Measurements from ENCODE around the gene TRMT1. TPM values are rescaled to one million over a fixed set of nuclear protein-coding genes. Genes with fewer than 3 reads are reported as not detected.
"Not testable (repeated sequence)": the region's sequence is repeated elsewhere in the genome, so short reads cannot be mapped to it uniquely, and the experiment has no call there.

Gene TRMT1
- total RNA-seq (ENCODE audit: unreplicated experiment) = 54.2 TPM
- long read RNA-seq, transcript TRMT1-203 (16 exons, 2,263 nt) = minor isoform, 12 of 61 reads
- long read RNA-seq, transcript TRMT1-202 (17 exons, 2,142 nt) = major isoform, 14 of 61 reads
- long read RNA-seq, partial matches to known transcripts = 5 of 61 reads
- long read RNA-seq, other reads (novel, unspliced or antisense) = 27 of 61 reads

GRCh38 chr19:13116282-13117175 lies at the start of gene TRMT1:
Gene TRMT1, minus strand, starts transcription at chr19:13116740. Its CDS starts 341 bp downstream, at chr19:13116399.
- H3K9me3 Mint-ChIP-seq (ENCODE audit: unreplicated experiment) = no peaks in the 10 kb centered on the region
- H3K27me3 Mint-ChIP-seq (ENCODE audit: unreplicated experiment) = peaks cover 12% of the 10 kb centered on the region
- peak within 1 kb of the TSS; percentile 99 for H3K4me3 Mint-ChIP-seq (ENCODE audit: unreplicated experiment)
- peaks cover 32% of the 10 kb centered on the region for H3K4me1 Mint-ChIP-seq (ENCODE audit: unreplicated experiment)
- DNase-seq (ENCODE audit: low spot score) = peak; percentile 86
- peak within 1 kb of the TSS; percentile 92 for H3K27ac Mint-ChIP-seq (ENCODE audit: unreplicated experiment)
- TF ChIP-seq, protein P1, sequence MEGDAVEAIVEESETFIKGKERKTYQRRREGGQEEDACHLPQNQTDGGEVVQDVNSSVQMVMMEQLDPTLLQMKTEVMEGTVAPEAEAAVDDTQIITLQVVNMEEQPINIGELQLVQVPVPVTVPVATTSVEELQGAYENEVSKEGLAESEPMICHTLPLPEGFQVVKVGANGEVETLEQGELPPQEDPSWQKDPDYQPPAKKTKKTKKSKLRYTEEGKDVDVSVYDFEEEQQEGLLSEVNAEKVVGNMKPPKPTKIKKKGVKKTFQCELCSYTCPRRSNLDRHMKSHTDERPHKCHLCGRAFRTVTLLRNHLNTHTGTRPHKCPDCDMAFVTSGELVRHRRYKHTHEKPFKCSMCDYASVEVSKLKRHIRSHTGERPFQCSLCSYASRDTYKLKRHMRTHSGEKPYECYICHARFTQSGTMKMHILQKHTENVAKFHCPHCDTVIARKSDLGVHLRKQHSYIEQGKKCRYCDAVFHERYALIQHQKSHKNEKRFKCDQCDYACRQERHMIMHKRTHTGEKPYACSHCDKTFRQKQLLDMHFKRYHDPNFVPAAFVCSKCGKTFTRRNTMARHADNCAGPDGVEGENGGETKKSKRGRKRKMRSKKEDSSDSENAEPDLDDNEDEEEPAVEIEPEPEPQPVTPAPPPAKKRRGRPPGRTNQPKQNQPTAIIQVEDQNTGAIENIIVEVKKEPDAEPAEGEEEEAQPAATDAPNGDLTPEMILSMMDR (IDR thresholded peaks at IDR 0.05; ENCODE audit: unreplicated experiment) = no peak
- peaks cover 11% of the 10 kb centered on the region for H3K36me3 Mint-ChIP-seq (ENCODE audit: low read depth, unreplicated experiment)

DNA sequence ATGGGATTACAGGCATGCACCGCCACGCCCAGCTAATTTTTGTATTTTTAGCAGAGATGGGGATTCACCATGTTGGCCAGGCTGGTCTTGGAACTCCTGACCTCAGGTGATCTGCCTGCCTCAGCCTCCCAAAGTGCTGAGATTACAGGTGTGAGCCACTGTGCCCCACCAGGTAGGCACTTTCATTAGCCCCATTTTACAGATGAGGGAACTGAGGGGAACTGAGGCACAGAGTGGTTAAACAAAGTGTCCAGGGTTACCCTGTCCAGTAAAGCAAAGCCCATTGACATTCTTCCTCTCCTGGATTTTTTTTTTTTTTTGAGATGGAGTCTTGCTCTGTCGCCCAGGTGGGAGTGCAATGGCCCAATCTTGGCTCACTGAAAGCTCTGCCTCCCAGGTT lies 49.6 kb upstream of the TRMT1 start:
- not testable (repeated sequence) for H3K4me3 Mint-ChIP-seq (ENCODE audit: unreplicated experiment); H3K27me3 Mint-ChIP-seq (ENCODE audit: unreplicated experiment); DNase-seq (ENCODE audit: low spot score); H3K36me3 Mint-ChIP-seq (ENCODE audit: low read depth, unreplicated experiment); H3K9me3 Mint-ChIP-seq (ENCODE audit: unreplicated experiment)
- Mint-ChIP-seq H3K4me1 (ENCODE audit: unreplicated experiment) (peaks cover 35% of the 10 kb centered on the region), H3K27ac (ENCODE audit: unreplicated experiment) (peak overlapping the region; percentile 100)

- no peak for DNase-seq (ENCODE audit: low spot score)
- no peak overlapping the region for H3K4me3 Mint-ChIP-seq (ENCODE audit: unreplicated experiment)
- H3K27ac Mint-ChIP-seq (ENCODE audit: unreplicated experiment) = peak overlapping the region; percentile 100
- TF ChIP-seq, protein P1 (IDR thresholded peaks at IDR 0.05; ENCODE audit: unreplicated experiment) = no peak
- H3K36me3 Mint-ChIP-seq (ENCODE audit: low read depth, unreplicated experiment) = no peaks in the 10 kb centered on the region
- H3K4me1 Mint-ChIP-seq (ENCODE audit: unreplicated experiment) = peaks cover 35% of the 10 kb centered on the region
- peaks cover 9% of the 10 kb centered on the region for H3K27me3 Mint-ChIP-seq (ENCODE audit: unreplicated experiment)
- H3K9me3 Mint-ChIP-seq (ENCODE audit: unreplicated experiment) = no peaks in the 10 kb centered on the region
These were observed 48.8 kb upstream of the TRMT1 start for GRCh38 chr19:13165162-13165997.

DNA sequence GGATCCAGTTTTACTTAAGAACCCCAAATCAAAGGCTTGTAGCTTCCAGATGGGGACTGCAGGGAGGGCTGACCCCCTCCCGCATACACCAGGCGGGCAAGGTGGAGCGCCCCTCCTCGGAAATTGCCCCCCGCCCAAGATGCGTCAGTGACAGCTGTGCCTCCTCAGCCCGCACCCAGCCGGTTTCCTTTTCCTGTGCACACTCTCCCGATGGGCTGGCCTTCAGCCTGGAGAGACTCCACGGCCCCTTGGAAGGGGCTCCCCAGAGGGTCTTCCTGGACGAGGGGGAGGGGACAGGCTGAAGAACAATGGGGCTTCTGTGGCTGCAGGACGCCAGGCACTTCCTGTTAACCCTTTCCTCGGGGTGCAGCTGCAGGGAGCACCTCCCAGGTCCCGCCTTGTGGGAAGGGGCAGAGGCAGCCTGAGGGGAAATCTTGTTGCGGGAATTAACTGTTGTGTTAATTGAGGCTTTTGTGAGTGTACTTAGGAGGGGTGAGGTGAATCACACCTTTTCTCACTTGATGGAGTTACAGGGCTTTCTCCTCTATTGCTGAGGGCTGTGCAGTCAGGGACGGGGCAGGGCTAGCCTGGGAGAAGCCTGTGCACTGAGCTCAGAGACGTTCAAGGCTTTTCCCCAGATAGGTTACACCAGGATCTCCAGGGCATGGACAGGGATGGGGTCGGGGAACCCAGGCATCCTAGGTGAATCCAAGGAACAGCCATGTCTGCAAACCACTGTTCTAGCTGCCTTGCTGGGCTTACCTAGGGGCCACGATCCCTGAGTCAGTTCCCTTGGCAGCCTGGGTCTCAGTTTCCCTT lies 48.0 kb upstream of the TRMT1 start:
- Mint-ChIP-seq H3K27ac (ENCODE audit: unreplicated experiment) (peak overlapping the region; percentile 100), H3K4me3 (ENCODE audit: unreplicated experiment) (peak overlapping the region; percentile 82), H3K4me1 (ENCODE audit: unreplicated experiment) (peaks cover 38% of the 10 kb centered on the region), H3K9me3 (ENCODE audit: unreplicated experiment) (no peaks in the 10 kb centered on the region), H3K36me3 (ENCODE audit: low read depth, unreplicated experiment) (no peaks in the 10 kb centered on the region), H3K27me3 (ENCODE audit: unreplicated experiment) (peaks cover 7% of the 10 kb centered on the region)
- DNase-seq (ENCODE audit: low spot score) = peak; percentile 92
- TF ChIP-seq, protein P1 (IDR thresholded peaks at IDR 0.05; ENCODE audit: unreplicated experiment) = no peak

Data from endothelial cell (in vitro differentiated cells).